Testis (tissue), 3 donors: ENCODE measurements around the gene DENND4B. TPM values are rescaled to one million over a fixed set of nuclear protein-coding genes. Genes with fewer than 3 reads are reported as not detected.

Experiments
- DNase-seq: peaks from one replicate; pipeline ENCODE4 v3.0.0-alpha.2; 2019
- H3K27ac ChIP-seq, 2 donors: fragments of 200-600 bp; sonication (generic); one replicate each; pipeline ENCODE4 v1.5.1; 2019
- H3K27me3 ChIP-seq: fragments of 200-600 bp; sonication (generic); one replicate; pipeline ENCODE4 v1.5.1; 2019
- H3K36me3 ChIP-seq: fragments of 200-600 bp; sonication (generic); one replicate; pipeline ENCODE4 v1.5.1; 2017; ENCODE audit warnings: low read depth; ENCODE audit errors: missing control alignments
- H3K4me1 ChIP-seq: fragments of 200-600 bp; sonication (generic); one replicate; pipeline ENCODE4 v1.5.1; 2019
- H3K4me3 ChIP-seq, 2 donors: fragments of 200-600 bp; sonication (generic); one replicate each; pipeline ENCODE4 v1.5.1; 2017 to 2019
- H3K9me3 ChIP-seq: fragments of 200-600 bp; sonication (generic); one replicate; pipeline ENCODE4 v1.5.1; 2017
- POLR2A ChIP-seq: fragments of 450-650 bp; IDR thresholded peaks from one replicate; pipeline ENCODE4 v1.6.1; 2017; ENCODE audit warnings: antibody characterized with exemption, mild to moderate bottlenecking, moderate library complexity
- WGBS, 2 donors: methylation state at CpG; one replicate each; pipeline ENCODE4 v1.1.5; 2018; 5-methylcytosine and 5-hydroxymethylcytosine counted together
- intact Hi-C: fragments of 100-400 bp; cut with DNase I; formaldehyde crosslinking; loops from one replicate; pipeline ENCODE4 v1.15.1; 2023; ENCODE audit warnings: low total_unique reads
- polyA plus RNA-seq: library from polyadenylated mRNA; stranded (reverse); fragments of 350-450 nt; fragmentation: Illumina TruSeq; extraction: RNeasy Lipid Tissue Mini Kit (QIAGEN cat#74804); gene quantifications from one replicate; pipeline ENCODE4 v1.2.3, GENCODE V29; 2014; ENCODE audit warnings: low read depth, low replicate concordance; ENCODE audit not compliant: insufficient read depth
- total RNA-seq, 2 donors: library from RNA; depleted of rRNA; stranded (reverse); fragments of >200 nt; gene quantifications; one replicate each; pipeline ENCODE4 v1.2.3, GENCODE V29; 2016
- TF ChIP-seq, protein P1 (sequence below), 3 experiments: fragments of 450-650 bp in 2 of 3; fragments of 200-600 bp in 1 of 3; sonication (generic) in 1 of 3; IDR thresholded peaks; one replicate each; pipeline ENCODE4 v1.5.1; 2016 to 2019; ENCODE audit warnings: antibody characterized with exemption in 3 of 3, mild to moderate bottlenecking in 2 of 3, moderate library complexity in 1 of 3

DENND4B gene
- total and polyA plus RNA-seq, 3 donors from 2014 or later = 25.4 to 59.0 (median 54.5) TPM

- Histone ChIP-seq H3K9me3 (no peaks in the 10 kb centered on the region), H3K4me1 (no peaks in the 10 kb centered on the region), H3K27ac (no peak overlapping the region), H3K27me3 (no peaks in the 10 kb centered on the region), H3K36me3 (no peaks in the 10 kb centered on the region), H3K4me3 (no peak overlapping the region)
- intact Hi-C loops = no loop called here
- no peak for TF ChIP-seq POLR2A
- TF ChIP-seq, protein P1, sequence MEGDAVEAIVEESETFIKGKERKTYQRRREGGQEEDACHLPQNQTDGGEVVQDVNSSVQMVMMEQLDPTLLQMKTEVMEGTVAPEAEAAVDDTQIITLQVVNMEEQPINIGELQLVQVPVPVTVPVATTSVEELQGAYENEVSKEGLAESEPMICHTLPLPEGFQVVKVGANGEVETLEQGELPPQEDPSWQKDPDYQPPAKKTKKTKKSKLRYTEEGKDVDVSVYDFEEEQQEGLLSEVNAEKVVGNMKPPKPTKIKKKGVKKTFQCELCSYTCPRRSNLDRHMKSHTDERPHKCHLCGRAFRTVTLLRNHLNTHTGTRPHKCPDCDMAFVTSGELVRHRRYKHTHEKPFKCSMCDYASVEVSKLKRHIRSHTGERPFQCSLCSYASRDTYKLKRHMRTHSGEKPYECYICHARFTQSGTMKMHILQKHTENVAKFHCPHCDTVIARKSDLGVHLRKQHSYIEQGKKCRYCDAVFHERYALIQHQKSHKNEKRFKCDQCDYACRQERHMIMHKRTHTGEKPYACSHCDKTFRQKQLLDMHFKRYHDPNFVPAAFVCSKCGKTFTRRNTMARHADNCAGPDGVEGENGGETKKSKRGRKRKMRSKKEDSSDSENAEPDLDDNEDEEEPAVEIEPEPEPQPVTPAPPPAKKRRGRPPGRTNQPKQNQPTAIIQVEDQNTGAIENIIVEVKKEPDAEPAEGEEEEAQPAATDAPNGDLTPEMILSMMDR (IDR thresholded peaks at IDR 0.05) = no peak
- DNase-seq = no peak
- WGBS, 2 donors = 95 to 96% methylated on average over 10 to 11 of the region's 11 CpGs
Observed at GRCh38 chr1:153933955-153934354, 12.6 kb downstream of the DENND4B start.

DNA sequence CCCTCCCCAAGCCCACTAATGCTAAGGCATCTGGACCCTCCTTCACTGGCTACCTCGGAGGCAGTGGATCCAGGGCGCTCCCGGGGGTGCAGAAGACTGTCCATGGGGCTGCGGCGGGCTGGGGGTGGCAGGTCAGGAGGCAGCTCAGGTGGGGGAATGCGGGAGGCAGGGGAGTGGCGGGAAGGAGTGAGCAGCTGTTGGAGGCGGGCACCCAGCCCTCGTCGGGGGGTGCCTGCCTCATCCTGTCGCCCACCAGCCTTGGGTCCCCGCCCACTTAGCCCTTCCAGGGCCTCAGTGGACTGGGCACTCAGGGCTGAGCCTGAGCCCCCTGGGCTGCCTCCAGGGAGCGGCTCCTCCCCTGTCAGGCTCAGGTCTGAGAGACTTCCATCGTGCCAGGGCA, 13.1 kb downstream of the DENND4B start:
- Histone ChIP-seq H3K27ac (no peak overlapping the region), H3K36me3 (no peaks in the 10 kb centered on the region), H3K27me3 (no peaks in the 10 kb centered on the region), H3K4me1 (no peaks in the 10 kb centered on the region), H3K9me3 (no peaks in the 10 kb centered on the region), H3K4me3 (no peak overlapping the region)
- intact Hi-C loops = no loop called here
- DNase-seq = no peak
- WGBS, 2 donors = 80 to 92% methylated on average over 2 to 14 of the region's 14 CpGs
- TF ChIP-seq, protein P1 (IDR thresholded peaks at IDR 0.05) = no peak
- no peak for TF ChIP-seq POLR2A

GRCh38 chr1:153932156-153933131, 14.1 kb downstream of the DENND4B start:
- no peaks in the 10 kb centered on the region for H3K36me3 ChIP-seq
- intact Hi-C loops = no loop called here

GRCh38 chr1:153929981-153930948, 16.3 kb downstream of the DENND4B start:
- DNase-seq = no peak
- Histone ChIP-seq H3K27ac (no peak overlapping the region), H3K9me3 (no peaks in the 10 kb centered on the region), H3K4me3 (no peak overlapping the region), H3K36me3 (no peaks in the 10 kb centered on the region), H3K27me3 (no peaks in the 10 kb centered on the region), H3K4me1 (no peaks in the 10 kb centered on the region)
- intact Hi-C loops = no loop called here
- TF ChIP-seq, protein P1 (IDR thresholded peaks at IDR 0.05) = no peak
- no peak for TF ChIP-seq POLR2A
- 73 to 81% methylated on average over 12 to 14 of the region's 14 CpGs for WGBS, 2 donors

More at GRCh38 chr1:153932156-153933131, 14.1 kb downstream of the DENND4B start:
- TF ChIP-seq, protein P1 (IDR thresholded peaks at IDR 0.05) = no peak
- TF ChIP-seq POLR2A = no peak
- no peaks in the 10 kb centered on the region for H3K9me3 ChIP-seq
- no peak overlapping the region for H3K27ac ChIP-seq
- no peak overlapping the region for H3K4me3 ChIP-seq
- H3K4me1 ChIP-seq = no peaks in the 10 kb centered on the region
- no peak for DNase-seq
- no peaks in the 10 kb centered on the region for H3K27me3 ChIP-seq
- 91 to 93% methylated on average over 4 to 18 of the region's 18 CpGs for WGBS, 2 donors
